K562 treated with DMSO at 1 percent for 48 hours (cell line): ENCODE measurements around the gene ZNF880. TPM values are rescaled to one million over a fixed set of nuclear protein-coding genes. Genes with fewer than 3 reads are reported as not detected.

Experiments used
- total RNA-seq: library from RNA; unstranded; fragments of 300-600 nt; gene quantifications from 2 replicates; pipeline ENCODE4 v1.2.3, GENCODE V29; 2022; ENCODE audit warnings: low replicate concordance; ENCODE audit errors: extremely low read depth

ZNF880 gene
- not detected in 2 replicates for total RNA-seq

DNA sequence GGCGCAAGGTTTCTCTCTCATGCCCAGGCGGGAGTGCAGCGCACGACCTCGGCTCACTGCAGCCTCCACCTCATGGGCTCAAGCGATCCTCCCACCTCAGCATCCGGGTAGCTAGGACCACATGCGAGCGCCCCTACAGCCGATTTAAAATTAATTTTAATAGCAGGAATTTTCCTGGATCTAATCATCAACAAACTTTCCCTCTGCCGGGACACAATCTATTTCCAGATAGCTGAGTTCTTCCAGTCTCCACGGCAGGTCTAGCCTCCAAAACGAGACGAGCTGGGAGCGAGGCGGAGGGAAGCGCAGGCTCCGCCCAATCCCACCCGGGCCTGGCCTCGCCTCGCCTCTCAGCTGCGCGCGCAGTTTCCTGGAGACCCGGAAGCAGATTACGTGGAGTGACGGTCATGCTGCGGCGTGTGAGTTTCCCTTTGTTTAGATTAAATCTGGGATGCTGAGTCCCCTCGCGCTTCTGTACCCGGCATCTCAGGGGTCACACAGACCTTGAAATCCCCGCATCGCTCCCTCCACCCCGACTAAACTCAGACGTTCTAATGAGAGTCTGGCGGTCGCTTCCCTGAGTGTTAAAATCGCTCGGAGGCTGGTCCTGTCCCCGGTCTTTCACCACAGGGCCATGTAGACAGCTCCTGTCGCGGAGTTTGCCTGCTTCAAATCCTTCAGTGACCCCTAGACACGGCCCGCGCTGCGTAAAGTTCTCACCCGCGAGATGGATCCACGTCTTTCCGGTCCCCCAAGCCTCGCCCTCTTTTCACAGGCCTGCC, at the start of gene ZNF880:
Gene ZNF880 (plus strand): TSS at position 365 of the 782 bp plus-strand sequence. CDS start 43 bp downstream, at position 408.

DNA sequence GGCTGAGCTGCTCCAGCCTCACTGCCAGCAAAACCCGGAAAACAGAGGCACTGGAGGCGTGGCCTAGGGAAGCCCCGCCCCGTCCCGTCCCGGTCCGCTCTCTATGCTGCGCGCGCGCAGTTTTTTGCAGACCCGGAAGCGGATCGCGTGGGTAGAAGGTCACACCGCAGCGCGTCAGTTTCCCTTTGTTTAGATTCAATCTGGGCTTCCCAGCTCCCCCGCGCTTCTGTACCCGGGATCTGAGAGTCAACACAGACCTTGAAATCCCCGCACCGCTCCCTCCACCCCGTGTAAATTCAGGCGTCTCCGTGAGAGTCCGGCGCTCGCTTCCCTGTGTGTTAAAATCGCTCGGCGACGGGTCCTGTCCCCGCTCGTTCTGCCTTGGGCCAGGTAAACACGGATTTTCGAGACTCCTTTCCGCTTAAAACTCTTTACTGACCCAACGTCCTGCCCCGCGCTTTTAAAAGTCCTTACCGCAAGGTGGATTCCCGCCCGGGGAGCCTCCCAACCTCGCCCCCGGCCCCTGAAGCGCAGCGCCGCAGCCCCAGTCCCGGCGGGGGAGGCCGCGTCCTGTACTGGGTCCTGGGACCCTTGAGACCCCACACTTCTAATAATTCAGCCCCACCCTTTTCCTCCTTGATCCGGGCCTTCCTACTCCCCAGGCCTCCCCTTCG, 33.5 kb upstream of the ZNF880 start, which contains the start of gene ZNF610:
Gene ZNF610 (plus strand): TSS at position 127 of the 674 bp plus-strand sequence. CDS start 12,930 bp downstream, outside the sequence.

DNA sequence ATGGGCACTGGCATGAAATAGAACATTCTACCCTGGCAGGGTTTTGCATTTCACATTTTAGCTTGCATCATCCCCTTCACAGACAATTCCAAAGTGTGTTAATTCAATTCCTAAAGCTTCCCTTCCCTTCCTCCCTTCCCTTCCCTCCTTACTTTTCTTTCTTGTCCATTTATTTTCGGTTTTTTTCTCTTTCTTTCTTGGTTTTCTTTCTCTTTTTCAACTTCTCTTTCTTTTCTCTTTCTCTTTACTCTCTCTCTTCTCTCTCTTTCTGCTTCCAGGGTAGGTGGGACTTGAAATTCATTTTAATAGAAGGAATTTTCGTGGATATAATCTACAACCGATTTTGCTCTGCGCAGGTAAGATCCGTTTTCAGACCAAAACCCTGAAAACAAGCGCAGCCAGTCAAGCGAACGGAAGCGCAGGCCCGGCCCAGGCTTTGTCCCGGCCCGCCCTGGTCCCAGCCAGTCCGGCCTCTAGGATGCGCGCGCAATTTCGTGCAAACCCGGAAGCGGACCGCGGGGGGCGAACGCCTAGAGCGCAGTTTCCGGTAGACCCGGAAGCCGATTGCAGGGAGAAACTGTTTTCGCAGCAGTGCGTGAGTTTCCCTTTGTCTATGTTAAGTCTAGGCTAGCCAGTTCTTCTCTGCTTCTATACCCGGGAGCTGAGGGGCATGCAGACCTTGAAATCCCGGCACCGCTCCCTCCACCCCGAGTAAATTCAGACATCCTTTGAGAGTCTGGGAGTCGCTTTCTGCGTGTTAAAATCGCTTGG, 27.8 kb downstream of the ZNF880 start, which contains the start of gene ZNF528:
Gene ZNF528 (plus strand): TSS at position 540 of the 771 bp plus-strand sequence. CDS start 4,165 bp downstream, outside the sequence.

DNA sequence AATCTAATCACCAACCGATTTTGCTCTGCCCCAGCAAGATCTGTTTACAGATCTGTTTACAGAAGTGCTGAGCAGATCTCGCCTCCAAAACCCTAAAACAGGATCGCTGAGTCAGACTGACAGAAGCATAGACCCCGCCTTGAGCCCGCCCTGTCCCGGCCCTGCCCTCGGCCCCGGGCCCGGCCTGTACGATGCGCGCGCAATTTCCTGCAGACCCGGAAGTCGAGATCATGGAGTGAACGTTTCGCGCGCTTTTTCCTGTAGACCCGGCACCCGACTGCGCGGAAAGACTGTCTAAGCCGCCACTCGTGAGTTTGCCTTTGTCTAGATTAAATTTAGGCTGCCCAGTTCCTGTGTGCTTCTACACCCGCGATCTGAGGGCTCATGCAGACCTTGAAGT, 59.2 kb downstream of the ZNF880 start, which contains the start of gene ZNF534:
Gene ZNF534 (plus strand): TSS at position 212 of the 400 bp plus-strand sequence. CDS start 2,327 bp downstream, outside the sequence.

Other genes with a start within 250 kb of the ZNF880 start
- not detected in 2 replicates for gene ZNF616, start 230.0 kb upstream of the ZNF880 start, total RNA-seq
- gene ZNF836, start 198.3 kb upstream of the ZNF880 start, total RNA-seq, result not detected in 2 replicates
- gene PPP2R1A, start 179.9 kb upstream of the ZNF880 start, total RNA-seq, result not detected in 2 replicates
- not detected in 2 replicates for gene ZNF766, start 100.3 kb upstream of the ZNF880 start, total RNA-seq
- not detected in 2 replicates for gene ZNF480, start 72.8 kb upstream of the ZNF880 start, total RNA-seq
- gene ZNF610, start 33.7 kb upstream of the ZNF880 start, total RNA-seq, result not detected in 2 replicates
- gene ZNF528, start 27.9 kb downstream of the ZNF880 start, total RNA-seq, result not detected in 2 replicates
- gene ZNF534, start 59.2 kb downstream of the ZNF880 start, total RNA-seq, result not detected in 2 replicates
- gene ZNF578, start 83.6 kb downstream of the ZNF880 start, total RNA-seq, result not detected in 2 replicates
- not detected in 2 replicates for gene ZNF808, start 157.7 kb downstream of the ZNF880 start, total RNA-seq
- not detected in 2 replicates for gene ZNF701, start 200.4 kb downstream of the ZNF880 start, total RNA-seq